ENCODE results near the gene CHI3L2.

DNA sequence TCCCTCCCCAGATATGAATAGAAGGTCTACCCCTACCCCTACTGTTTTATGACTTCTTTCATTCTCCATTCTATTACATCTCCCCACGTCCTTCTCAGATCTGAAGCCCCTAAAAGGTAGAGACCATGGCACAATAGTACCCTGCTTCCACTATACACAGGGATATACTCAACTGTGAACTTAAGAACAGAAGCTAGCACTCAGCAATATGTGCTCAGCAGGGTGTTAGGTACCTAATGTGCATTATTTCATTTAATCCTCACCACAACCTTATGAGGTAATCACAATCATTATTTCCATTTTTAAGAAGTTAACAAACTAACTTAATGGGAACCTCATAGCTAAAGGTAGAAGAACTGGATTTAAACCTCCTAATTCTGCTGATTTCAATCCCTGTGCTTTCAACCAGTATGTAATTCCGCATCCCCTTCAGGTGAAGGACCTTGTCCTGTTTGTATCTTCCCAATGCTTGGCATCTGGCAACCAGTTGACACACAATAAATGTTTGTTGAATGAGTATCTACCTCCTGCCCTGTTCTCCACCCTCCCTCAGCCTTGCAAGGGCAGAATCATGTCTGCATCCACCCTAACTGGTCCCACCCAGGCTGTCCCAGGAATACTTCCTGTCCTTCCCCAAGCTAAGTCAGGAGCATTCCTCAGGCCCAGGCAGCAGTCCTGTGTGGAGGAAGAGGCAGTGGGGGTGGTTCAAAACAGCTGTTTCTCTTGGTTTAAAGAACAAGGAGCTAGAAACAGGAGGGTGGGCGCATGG lies 33.6 kb upstream of the CHI3L2 start:
- TF ChIP-seq CTCF (IDR thresholded peaks at IDR 0.05): no peak
- no peak for TF ChIP-seq REST (IDR thresholded peaks at IDR 0.05; ENCODE audit: insufficient read depth in 1 of 2, low read depth in 2 of 2, low read length in 1 of 2)

All from Panc1 (cell line).